NCI-H226 (cell line): ENCODE results near the gene HOXD8.

Experiments
- DNase-seq: peaks from one replicate; pipeline ENCODE4 v3.0.0-alpha.2; 2015

The HOXD8 gene

GRCh38 chr2:176147800-176148496 is 18.4 kb downstream of the HOXD8 start:
- DNase-seq = no peak

GRCh38 chr2:176148751-176149421 is 19.4 kb downstream of the HOXD8 start:
- no peak for DNase-seq

- DNase-seq = no peak
These were observed 20.0 kb downstream of the HOXD8 start for GRCh38 chr2:176149481-176149938.

GRCh38 chr2:176149939-176150583 is 20.6 kb downstream of the HOXD8 start:
- no peak for DNase-seq

- no peak for DNase-seq
These were observed 21.3 kb downstream of the HOXD8 start for GRCh38 chr2:176150584-176151441.

GRCh38 chr2:176151442-176152287 is 22.2 kb downstream of the HOXD8 start, which contains the start of gene HOXD4:
HOXD4 (plus strand) TSS chr2:176151550; CDS start chr2:176151634, 84 bp downstream.
- no peak for DNase-seq

GRCh38 chr2:176152350-176153181 is 23.1 kb downstream of the HOXD8 start:
- no peak for DNase-seq

GRCh38 chr2:176154576-176155252 is 25.2 kb downstream of the HOXD8 start:
- no peak for DNase-seq

- no peak for DNase-seq
These were observed 26.0 kb downstream of the HOXD8 start for GRCh38 chr2:176155356-176156044.

- no peak for DNase-seq
These were observed 26.8 kb downstream of the HOXD8 start for GRCh38 chr2:176156301-176156806.

GRCh38 chr2:176156807-176157498 is 27.4 kb downstream of the HOXD8 start, which contains the start of gene HOXD3:
HOXD3 (plus strand) TSS chr2:176157307; CDS start chr2:176169115, 11,808 bp downstream.
- no peak for DNase-seq

- no peak for DNase-seq
These were observed 28.1 kb downstream of the HOXD8 start for GRCh38 chr2:176157499-176158185.

- DNase-seq = no peak
These were observed 28.7 kb downstream of the HOXD8 start for GRCh38 chr2:176158186-176158591.

- no peak for DNase-seq
These were observed 29.6 kb downstream of the HOXD8 start for GRCh38 chr2:176158855-176159662.

GRCh38 chr2:176159663-176160250 is 30.3 kb downstream of the HOXD8 start:
- DNase-seq = no peak

GRCh38 chr2:176160251-176160985 is 30.9 kb downstream of the HOXD8 start:
- DNase-seq = no peak
